Subcutaneous abdominal adipose tissue (tissue), 5 donors: ENCODE measurements around the gene XYLT1.

Source experiments
- H3K27ac ChIP-seq: one replicate; pipeline ENCODE4 v1.7.0; 2013; ENCODE audit warnings: low read depth, mild to moderate bottlenecking, inconsistent platforms, low read length, moderate library complexity
- H3K27me3 ChIP-seq, 5 donors: one replicate each; pipeline ENCODE4 v1.7.0; 2013; ENCODE audit warnings: low read length in 5 of 5, inconsistent platforms in 1 of 5; ENCODE audit not compliant: control insufficient read depth in 5 of 5, insufficient read depth in 4 of 5
- H3K36me3 ChIP-seq, 5 donors: one replicate each; pipeline ENCODE4 v1.7.0; 2013; ENCODE audit warnings: low read length in 5 of 5; ENCODE audit not compliant: control insufficient read depth in 5 of 5, insufficient read depth in 5 of 5
- H3K4me1 ChIP-seq, 5 donors: one replicate each; pipeline ENCODE4 v1.7.0; 2013; ENCODE audit warnings: low read length in 5 of 5, mild to moderate bottlenecking in 3 of 5, moderate library complexity in 1 of 5; ENCODE audit not compliant: control insufficient read depth in 5 of 5, insufficient read depth in 5 of 5
- H3K4me3 ChIP-seq, 5 donors: one replicate each; pipeline ENCODE4 v1.7.0; 2013; ENCODE audit warnings: low read length in 5 of 5, low read depth in 1 of 5
- H3K9ac ChIP-seq, 5 donors: one replicate each; pipeline ENCODE4 v1.7.0; 2013; ENCODE audit warnings: low read length in 5 of 5, mild to moderate bottlenecking in 4 of 5, moderate library complexity in 3 of 5
- H3K9me3 ChIP-seq, 5 donors: one replicate each; pipeline ENCODE4 v1.7.0; 2013; ENCODE audit warnings: low read length in 5 of 5; ENCODE audit not compliant: control insufficient read depth in 5 of 5
- donor health status: healthy.
- donor health status: healthy.
- donor health status: healthy.
- donor health status: healthy.
- donor health status: healthy.

The XYLT1 gene

GRCh38 chr16:17302620-17303019 lies 168.1 kb downstream of the XYLT1 start:
- Histone ChIP-seq H3K4me1 (peaks cover 3 to 23% (median 14%) of the 10 kb centered on the region in 5 donors), H3K4me3 (no peak overlapping the region), H3K27ac (no peak overlapping the region), H3K36me3 (no peaks in the 10 kb centered on the region), H3K9ac (no peak overlapping the region), H3K9me3 (no peaks in the 10 kb centered on the region), H3K27me3 (no peaks in the 10 kb centered on the region)

- Histone ChIP-seq H3K36me3 (no peaks in the 10 kb centered on the region), H3K27me3 (no peaks in the 10 kb centered on the region), H3K9me3 (no peaks in the 10 kb centered on the region), H3K4me1 (peaks cover 3 to 23% (median 14%) of the 10 kb centered on the region in 5 donors), H3K4me3 (no peak overlapping the region), H3K27ac (no peak overlapping the region), H3K9ac (no peak overlapping the region)
Measured at GRCh38 chr16:17302214-17302613, 168.5 kb downstream of the XYLT1 start.

GRCh38 chr16:17301593-17302135 lies 169.1 kb downstream of the XYLT1 start:
- Histone ChIP-seq H3K4me1 (peaks cover 7 to 29% (median 19%) of the 10 kb centered on the region in 5 donors), H3K9me3 (no peaks in the 10 kb centered on the region), H3K27me3 (no peaks in the 10 kb centered on the region), H3K4me3 (no peak overlapping the region), H3K36me3 (no peaks in the 10 kb centered on the region), H3K27ac (no peak overlapping the region), H3K9ac (no peak overlapping the region)

GRCh38 chr16:17301184-17301583 lies 169.6 kb downstream of the XYLT1 start:
- H3K4me1 ChIP-seq: peaks cover 9 to 33% (median 23%) of the 10 kb centered on the region in 5 donors
- H3K9me3 ChIP-seq: no peaks in the 10 kb centered on the region
- H3K27me3 ChIP-seq: no peaks in the 10 kb centered on the region
- H3K9ac ChIP-seq: no peak overlapping the region
- H3K36me3 ChIP-seq: no peaks in the 10 kb centered on the region
- H3K4me3 ChIP-seq: no peak overlapping the region
- no peak overlapping the region for H3K27ac ChIP-seq

GRCh38 chr16:17299790-17300189 lies 171.0 kb downstream of the XYLT1 start:
- Histone ChIP-seq H3K27me3 (no peaks in the 10 kb centered on the region), H3K4me3 (no peak overlapping the region), H3K9me3 (no peaks in the 10 kb centered on the region), H3K9ac (no peak overlapping the region), H3K27ac (no peak overlapping the region), H3K36me3 (no peaks in the 10 kb centered on the region), H3K4me1 (peaks cover 9 to 40% (median 28%) of the 10 kb centered on the region in 5 donors)

- H3K9ac ChIP-seq: no peak overlapping the region
- no peak overlapping the region for H3K27ac ChIP-seq
Measured at GRCh38 chr16:17298238-17298637, 172.5 kb downstream of the XYLT1 start.

GRCh38 chr16:17296431-17296830 lies 174.3 kb downstream of the XYLT1 start:
- H3K27ac ChIP-seq: peak overlapping the region; percentile 65
- H3K27me3 ChIP-seq: no peaks in the 10 kb centered on the region
- peak overlapping the region in 1 of 5 donors; percentile 24 for H3K9ac ChIP-seq
- no peak overlapping the region for H3K4me3 ChIP-seq
- H3K36me3 ChIP-seq: no peaks in the 10 kb centered on the region
- no peaks in the 10 kb centered on the region for H3K9me3 ChIP-seq
- peaks cover 8 to 24% (median 19%) of the 10 kb centered on the region in 5 donors for H3K4me1 ChIP-seq

More at GRCh38 chr16:17298238-17298637, 172.5 kb downstream of the XYLT1 start:
- H3K27me3 ChIP-seq: no peaks in the 10 kb centered on the region
- no peak overlapping the region for H3K4me3 ChIP-seq
- no peaks in the 10 kb centered on the region for H3K9me3 ChIP-seq
- H3K4me1 ChIP-seq: peaks cover 6 to 29% (median 25%) of the 10 kb centered on the region in 5 donors
- no peaks in the 10 kb centered on the region for H3K36me3 ChIP-seq

GRCh38 chr16:17295948-17296347 lies 174.8 kb downstream of the XYLT1 start:
- Histone ChIP-seq H3K27me3 (no peaks in the 10 kb centered on the region), H3K4me1 (peaks cover 8 to 24% (median 19%) of the 10 kb centered on the region in 5 donors), H3K27ac (peak overlapping the region; percentile 65), H3K9me3 (no peaks in the 10 kb centered on the region), H3K4me3 (no peak overlapping the region), H3K9ac (peak overlapping the region in 1 of 5 donors; percentile 24), H3K36me3 (no peaks in the 10 kb centered on the region)

- H3K4me1 ChIP-seq: peaks cover 8 to 29% (median 24%) of the 10 kb centered on the region in 5 donors
- no peaks in the 10 kb centered on the region for H3K27me3 ChIP-seq
- no peaks in the 10 kb centered on the region for H3K36me3 ChIP-seq
- no peak overlapping the region for H3K9ac ChIP-seq
- H3K9me3 ChIP-seq: no peaks in the 10 kb centered on the region
- H3K4me3 ChIP-seq: no peak overlapping the region
- no peak overlapping the region for H3K27ac ChIP-seq
Measured at GRCh38 chr16:17294856-17295255, 175.9 kb downstream of the XYLT1 start.

GRCh38 chr16:17293813-17294558 lies 176.8 kb downstream of the XYLT1 start:
- no peak overlapping the region for H3K27ac ChIP-seq

More at GRCh38 chr16:17293813-17294558, 176.8 kb downstream of the XYLT1 start:
- no peak overlapping the region for H3K9ac ChIP-seq
- H3K4me3 ChIP-seq: no peak overlapping the region
- H3K9me3 ChIP-seq: no peaks in the 10 kb centered on the region
- peaks cover 8 to 31% (median 24%) of the 10 kb centered on the region in 5 donors for H3K4me1 ChIP-seq
- no peaks in the 10 kb centered on the region for H3K27me3 ChIP-seq
- no peaks in the 10 kb centered on the region for H3K36me3 ChIP-seq
